OCI-LY3 (cell line): ENCODE measurements around the gene C17orf50.

Source experiments
- H2AFZ ChIP-seq: fragments of 200-600, 300-600 bp; shearing (Covaris generic); 2 replicates; pipeline ENCODE4 v1.6.0; 2014; ENCODE audit warnings: antibody characterized with exemption, low read depth, low read length
- H3K27ac ChIP-seq: fragments of 200-600, 300-600 bp; sonication (generic); 2 replicates; pipeline ENCODE4 v1.5.1; 2014; ENCODE audit warnings: mild to moderate bottlenecking, low read length, moderate library complexity, mixed read lengths
- H3K27me3 ChIP-seq: fragments of 200-600, 300-600 bp; sonication (generic); 2 replicates; pipeline ENCODE4 v1.6.1; 2014; ENCODE audit warnings: low read depth, low read length, mixed read lengths
- H3K36me3 ChIP-seq: fragments of 200-600, 300-600 bp; sonication (generic); replicated peaks from 2 replicates; pipeline ENCODE3; 2014; ENCODE audit warnings: low read depth, low read length, mixed read lengths
- H3K4me1 ChIP-seq: fragments of 300-600, 200-600 bp; sonication (generic); 2 replicates; pipeline ENCODE4 v1.6.1; 2014; ENCODE audit warnings: low read length, mixed read lengths
- H3K4me2 ChIP-seq: fragments of 200-600, 300-600 bp; sonication (generic); 2 replicates; pipeline ENCODE4 v1.6.1; 2014; ENCODE audit warnings: low read length, mixed read lengths
- H3K4me3 ChIP-seq: fragments of 300-600, 200-600 bp; sonication (generic); 2 replicates; pipeline ENCODE4 v1.5.1; 2014; ENCODE audit warnings: antibody characterized with exemption, mild to moderate bottlenecking, low read length, moderate library complexity
- H3K79me2 ChIP-seq: fragments of 300-600, 200-600 bp; shearing (Covaris generic); 2 replicates; pipeline ENCODE4 v1.6.1; 2014; ENCODE audit warnings: mild to moderate bottlenecking, low read length, mixed read lengths
- H3K9ac ChIP-seq: fragments of 300-600, 200-600 bp; shearing (Covaris generic); 2 replicates; pipeline ENCODE4 v1.6.0; 2014; ENCODE audit warnings: mild to moderate bottlenecking, low read length, moderate library complexity
- H3K9me3 ChIP-seq: fragments of 200-600, 300-600 bp; shearing (Covaris generic); 2 replicates; pipeline ENCODE4 v1.6.1; 2014; ENCODE audit warnings: low read length, mixed read lengths; ENCODE audit not compliant: insufficient read depth
- H4K20me1 ChIP-seq: fragments of 200-600, 300-600 bp; sonication (generic); 2 replicates; pipeline ENCODE4 v1.6.1; 2016; ENCODE audit warnings: low read length, mixed read lengths; ENCODE audit not compliant: insufficient read depth
- CTCF ChIP-seq: fragments of 200-600, 300-600 bp; sonication (generic); IDR thresholded peaks from 2 replicates; pipeline ENCODE4 v1.5.1; 2014; ENCODE audit warnings: antibody characterized with exemption, low read length, low read depth
- EZH2phosphoT487 ChIP-seq: fragments of 200-600 bp; shearing (Covaris generic); IDR thresholded peaks from 2 replicates; pipeline ENCODE4 v1.6.1; 2018; ENCODE audit warnings: antibody characterized with exemption, mixed run types, low read depth

The C17orf50 gene

GRCh38 chr17:35731239-35731916, 29.3 kb upstream of the C17orf50 start, which contains the start of gene RASL10B:
Gene RASL10B, plus strand, starts transcription at chr17:35731639. Its CDS starts 3,546 bp downstream, at chr17:35735185.
- Histone ChIP-seq H3K27me3 (no peaks in the 10 kb centered on the region), H3K9me3 (no peaks in the 10 kb centered on the region), H3K4me1 (peaks cover 14% of the 10 kb centered on the region), H3K9ac (peak within 1 kb of the TSS; percentile 73), H2AFZ (no peak within 1 kb of the TSS; the same call in 1 of the 2 replicates), H3K27ac (no peak within 1 kb of the TSS), H3K79me2 (peaks cover 9% of the 10 kb centered on the region), H3K4me2 (peak within 1 kb of the TSS; percentile 93), H4K20me1 (no peaks in the 10 kb centered on the region), H3K36me3 (no peaks in the 10 kb centered on the region), H3K4me3 (peak within 1 kb of the TSS; percentile 93)
- TF ChIP-seq EZH2phosphoT487, result no peak
- no peak for TF ChIP-seq CTCF

- Histone ChIP-seq H3K27me3 (no peaks in the 10 kb centered on the region), H3K4me1 (peaks cover 14% of the 10 kb centered on the region), H3K27ac (no peak overlapping the region), H3K9ac (peak overlapping the region; percentile 73), H3K4me2 (peak overlapping the region; percentile 93), H2AFZ (no peak overlapping the region; the same call in 1 of the 2 replicates), H3K9me3 (no peaks in the 10 kb centered on the region), H3K4me3 (peak overlapping the region; percentile 93), H3K36me3 (no peaks in the 10 kb centered on the region), H4K20me1 (no peaks in the 10 kb centered on the region), H3K79me2 (peaks cover 9% of the 10 kb centered on the region)
- no peak for TF ChIP-seq EZH2phosphoT487
- no peak for TF ChIP-seq CTCF
These were observed 28.5 kb upstream of the C17orf50 start for GRCh38 chr17:35731917-35732805.

- no peaks in the 10 kb centered on the region for H4K20me1 ChIP-seq
- no peaks in the 10 kb centered on the region for H3K27me3 ChIP-seq
- peaks cover 9% of the 10 kb centered on the region for H3K79me2 ChIP-seq
- H3K27ac ChIP-seq, result no peak overlapping the region
- H2AFZ ChIP-seq, result no peak overlapping the region
- peak overlapping the region; percentile 87 for H3K4me2 ChIP-seq
- TF ChIP-seq CTCF, result no peak
- no peak for TF ChIP-seq EZH2phosphoT487
- H3K4me3 ChIP-seq, result peak overlapping the region; percentile 93
- no peaks in the 10 kb centered on the region for H3K36me3 ChIP-seq
- H3K4me1 ChIP-seq, result peaks cover 14% of the 10 kb centered on the region
- H3K9me3 ChIP-seq, result no peaks in the 10 kb centered on the region
- H3K9ac ChIP-seq, result peak overlapping the region; percentile 65; the same call in 1 of the 2 replicates
These were observed 27.9 kb upstream of the C17orf50 start for GRCh38 chr17:35732806-35733136.

GRCh38 chr17:35733366-35733765, 27.3 kb upstream of the C17orf50 start:
- no peaks in the 10 kb centered on the region for H4K20me1 ChIP-seq

More at GRCh38 chr17:35733366-35733765, 27.3 kb upstream of the C17orf50 start:
- H3K4me2 ChIP-seq, result no peak overlapping the region
- H3K36me3 ChIP-seq, result no peaks in the 10 kb centered on the region
- TF ChIP-seq EZH2phosphoT487 (no peak), CTCF (no peak)
- no peak overlapping the region for H3K9ac ChIP-seq
- peaks cover 9% of the 10 kb centered on the region for H3K79me2 ChIP-seq
- H3K4me1 ChIP-seq, result peaks cover 14% of the 10 kb centered on the region
- no peaks in the 10 kb centered on the region for H3K27me3 ChIP-seq
- H3K9me3 ChIP-seq, result no peaks in the 10 kb centered on the region
- no peak overlapping the region for H3K27ac ChIP-seq
- no peak overlapping the region for H3K4me3 ChIP-seq
- H2AFZ ChIP-seq, result no peak overlapping the region
